Peyer's patch (tissue), 4 donors: ENCODE data around the gene JOSD2. TPM values are rescaled to one million over a fixed set of nuclear protein-coding genes. Genes with fewer than 3 reads are reported as not detected.
A peak's percentile ranks its signal among the peaks of the same experiment; 100 is the strongest.

ENCODE experiments used
- DNase-seq, 3 donors: peaks; one replicate each; pipeline ENCODE4 v3.0.0-alpha.2; 2017 to 2019
- H3K27ac ChIP-seq, 4 donors: fragments of 200-600 bp; sonication (generic); one replicate each; pipeline ENCODE4 v1.5.1; 2016 to 2019
- H3K27me3 ChIP-seq, 2 donors: fragments of 200-600 bp; sonication (generic); one replicate each; pipeline ENCODE4 v1.5.1; 2019
- H3K36me3 ChIP-seq, 3 donors: fragments of 200-600 bp; sonication (generic); one replicate each; pipeline ENCODE4 v1.5.1; 2016 to 2019
- H3K4me1 ChIP-seq, 4 donors: fragments of 200-600 bp; sonication (generic); one replicate each; pipeline ENCODE4 v1.5.1; 2016 to 2019
- H3K4me3 ChIP-seq, 4 donors: fragments of 200-600 bp; sonication (generic); 1 replicate in 3 of 4; 2 replicates in 1 of 4; pipeline ENCODE4 v1.5.1; 2016 to 2019; ENCODE audit warnings: mild to moderate bottlenecking in 1 of 4
- H3K9me3 ChIP-seq, 4 donors: fragments of 200-600 bp; sonication (generic); one replicate each; pipeline ENCODE4 v1.5.1; 2016 to 2019; ENCODE audit warnings: mild to moderate bottlenecking in 1 of 4
- CTCF ChIP-seq, 6 experiments: fragments of 450-650 bp in 4 of 6; fragments of 200-600 bp in 2 of 6; sonication (generic) in 1 of 6; IDR thresholded peaks; one replicate each; pipeline ENCODE4 v1.5.1; 2017 to 2019; ENCODE audit warnings: antibody characterized with exemption in 6 of 6, mild to moderate bottlenecking in 3 of 6, moderate library complexity in 1 of 6
- POLR2A ChIP-seq, 2 donors: fragments of 450-650 bp; IDR thresholded peaks; one replicate each; pipeline ENCODE4 v1.5.1; 2017; ENCODE audit warnings: antibody characterized with exemption in 2 of 2, mild to moderate bottlenecking in 2 of 2, moderate library complexity in 2 of 2
- total RNA-seq, 4 donors: library from RNA; depleted of rRNA; stranded (reverse); fragments of >200 nt; gene quantifications; one replicate each; pipeline ENCODE4 v1.1.0, GENCODE V29; 2016

The JOSD2 gene
- total RNA-seq, 4 donors from 2014 or later, result 10.7 to 41.3 (median 26.6) TPM

GRCh38 chr19:50510700-50511068 lies 307 bp downstream of the JOSD2 start:
- TF ChIP-seq CTCF (IDR thresholded peaks at IDR 0.05) (no peak), POLR2A (IDR thresholded peaks at IDR 0.05) (peak in 1 of 2 donors; percentile 65)
- Histone ChIP-seq H3K27ac (peak overlapping the region; percentile 66 to 81 (median 76)), H3K4me3 (peak overlapping the region; percentile 47 to 91 (median 72)), H3K27me3 (no peaks in the 10 kb centered on the region), H3K9me3 (no peaks in the 10 kb centered on the region), H3K36me3 (no peaks in the 10 kb centered on the region), H3K4me1 (peaks cover 0 to 8% (median 3%) of the 10 kb centered on the region in 4 donors)
- DNase-seq, result no peak

DNA sequence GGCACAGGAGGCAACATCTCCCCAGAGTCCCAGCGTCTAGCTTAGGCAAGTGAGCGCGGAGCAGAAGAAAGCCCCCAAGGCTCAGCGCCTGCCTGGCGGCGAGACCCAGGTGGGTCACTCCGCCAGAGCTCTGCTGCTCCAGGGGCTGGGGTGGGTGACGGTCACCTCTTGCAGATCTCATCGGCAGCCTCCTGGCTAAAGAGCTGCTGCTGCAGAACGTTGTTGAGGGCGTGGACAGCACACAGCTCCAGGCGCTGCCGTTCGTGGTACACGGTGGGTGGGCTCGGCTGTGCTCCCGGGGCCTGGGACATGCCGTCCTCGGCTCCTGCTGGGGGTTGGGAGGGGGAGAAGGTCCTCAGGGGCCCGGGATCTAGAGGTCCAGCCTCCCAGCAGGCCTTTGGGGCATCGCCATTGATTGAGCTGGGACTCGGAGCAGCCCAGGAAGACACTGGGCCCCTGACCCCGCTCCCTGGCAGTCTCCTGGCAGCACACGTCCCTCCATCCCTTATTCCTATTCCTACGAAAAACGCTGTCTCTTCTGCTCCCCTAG lies 795 bp downstream of the JOSD2 start:
- Histone ChIP-seq H3K4me3 (peak overlapping the region; percentile 47 to 91 (median 72)), H3K4me1 (peaks cover 0 to 8% (median 3%) of the 10 kb centered on the region in 4 donors)
- DNase-seq, result peak in 1 of 3 donors; percentile 51

DNA sequence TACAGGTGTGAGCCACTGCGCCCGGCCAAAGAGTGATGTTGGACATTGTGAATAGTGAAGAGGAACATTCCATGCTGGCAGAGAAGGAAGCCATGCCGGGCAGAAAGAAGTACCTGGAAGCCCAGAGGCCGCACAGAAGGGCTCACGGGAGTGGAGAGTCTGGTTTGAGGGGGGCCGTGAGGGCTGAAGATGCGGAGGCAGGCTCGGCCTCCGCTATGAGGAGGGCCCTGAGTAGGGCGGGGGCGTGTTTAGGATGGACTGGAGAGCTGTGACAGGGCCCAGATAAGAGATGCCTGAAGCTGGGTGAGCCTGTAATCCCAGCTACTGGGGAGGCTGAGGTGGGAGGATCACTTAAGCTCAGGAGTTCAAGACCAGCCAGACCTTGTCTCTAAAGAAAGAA lies 1.6 kb downstream of the JOSD2 start:
- peak in 1 of 3 donors; percentile 43 for DNase-seq
- Histone ChIP-seq H3K4me3 (no peak overlapping the region), H3K9me3 (no peaks in the 10 kb centered on the region), H3K4me1 (peaks cover 0 to 8% (median 3%) of the 10 kb centered on the region in 4 donors), H3K36me3 (no peaks in the 10 kb centered on the region), H3K27me3 (no peaks in the 10 kb centered on the region), H3K27ac (no peak overlapping the region)
- TF ChIP-seq POLR2A (IDR thresholded peaks at IDR 0.05) (no peak), CTCF (IDR thresholded peaks at IDR 0.05) (no peak)

More for the DNA sequence above, 795 bp downstream of the JOSD2 start:
- H3K9me3 ChIP-seq, result no peaks in the 10 kb centered on the region
- peak overlapping the region in 3 of 4 donors; percentile 66 to 81 (median 74) for H3K27ac ChIP-seq
- no peaks in the 10 kb centered on the region for H3K36me3 ChIP-seq
- TF ChIP-seq POLR2A (IDR thresholded peaks at IDR 0.05), result no peak
- TF ChIP-seq CTCF (IDR thresholded peaks at IDR 0.05), result no peak
- H3K27me3 ChIP-seq, result no peaks in the 10 kb centered on the region

- H3K4me3 ChIP-seq, result no peak overlapping the region
- peaks cover 0 to 8% (median 3%) of the 10 kb centered on the region in 4 donors for H3K4me1 ChIP-seq
- H3K36me3 ChIP-seq, result no peaks in the 10 kb centered on the region
- no peaks in the 10 kb centered on the region for H3K9me3 ChIP-seq
- no peak overlapping the region for H3K27ac ChIP-seq
- H3K27me3 ChIP-seq, result no peaks in the 10 kb centered on the region
- DNase-seq, result peak in 1 of 3 donors; percentile 42
- no peak for TF ChIP-seq CTCF (IDR thresholded peaks at IDR 0.05)
- no peak for TF ChIP-seq POLR2A (IDR thresholded peaks at IDR 0.05)
These were observed 2.2 kb downstream of the JOSD2 start for GRCh38 chr19:50508843-50509190.

DNA sequence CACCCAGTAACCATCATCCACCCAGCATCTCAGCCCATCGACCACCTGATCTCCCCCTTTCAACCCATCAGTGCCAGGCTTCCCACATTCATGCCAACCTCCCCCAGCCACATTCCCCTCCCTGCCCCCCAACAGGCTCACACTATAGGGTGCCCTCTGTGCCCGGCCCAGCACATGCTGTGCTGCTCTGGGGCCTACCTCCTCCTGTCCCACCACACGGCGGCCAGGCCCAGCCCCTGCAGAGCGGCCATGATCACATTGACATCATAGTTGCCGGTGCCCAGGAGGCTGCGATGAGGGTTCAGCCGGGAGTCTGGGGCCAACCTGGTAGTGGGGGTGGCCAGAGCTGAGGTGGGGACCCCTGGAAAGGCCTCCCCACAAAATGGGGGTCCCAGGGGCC lies 3.6 kb downstream of the JOSD2 start:
- DNase-seq, result no peak
- peaks cover 0 to 8% (median 3%) of the 10 kb centered on the region in 4 donors for H3K4me1 ChIP-seq
- H3K27me3 ChIP-seq, result no peaks in the 10 kb centered on the region
- H3K9me3 ChIP-seq, result no peaks in the 10 kb centered on the region
- H3K36me3 ChIP-seq, result no peaks in the 10 kb centered on the region
- no peak overlapping the region for H3K4me3 ChIP-seq
- TF ChIP-seq CTCF (IDR thresholded peaks at IDR 0.05) (no peak), POLR2A (IDR thresholded peaks at IDR 0.05) (no peak)
- no peak overlapping the region for H3K27ac ChIP-seq
